ENCODE data around the gene MYB. TPM values are rescaled to one million over a fixed set of nuclear protein-coding genes. Genes with fewer than 3 reads are reported as not detected.

MYB gene
- total and polyA plus RNA-seq, 2 experiments from 2014 or later = 0.21 to 0.51 TPM

GRCh38 chr6:135195522-135195921, 14.4 kb downstream of the MYB start:
- H3K4me1 ChIP-seq (ENCODE audit: low read depth) = no peaks in the 10 kb centered on the region
- no peak overlapping the region for H3K4me3 ChIP-seq
- no peak for DNase-seq (ENCODE audit: low read depth in 1 of 2, low spot score in 1 of 2)
- no peak overlapping the region for H3K27ac ChIP-seq
- H3K9me3 ChIP-seq (ENCODE audit: low read depth) = no peaks in the 10 kb centered on the region
- H3K27me3 ChIP-seq = no peaks in the 10 kb centered on the region
- TF ChIP-seq, protein P1, sequence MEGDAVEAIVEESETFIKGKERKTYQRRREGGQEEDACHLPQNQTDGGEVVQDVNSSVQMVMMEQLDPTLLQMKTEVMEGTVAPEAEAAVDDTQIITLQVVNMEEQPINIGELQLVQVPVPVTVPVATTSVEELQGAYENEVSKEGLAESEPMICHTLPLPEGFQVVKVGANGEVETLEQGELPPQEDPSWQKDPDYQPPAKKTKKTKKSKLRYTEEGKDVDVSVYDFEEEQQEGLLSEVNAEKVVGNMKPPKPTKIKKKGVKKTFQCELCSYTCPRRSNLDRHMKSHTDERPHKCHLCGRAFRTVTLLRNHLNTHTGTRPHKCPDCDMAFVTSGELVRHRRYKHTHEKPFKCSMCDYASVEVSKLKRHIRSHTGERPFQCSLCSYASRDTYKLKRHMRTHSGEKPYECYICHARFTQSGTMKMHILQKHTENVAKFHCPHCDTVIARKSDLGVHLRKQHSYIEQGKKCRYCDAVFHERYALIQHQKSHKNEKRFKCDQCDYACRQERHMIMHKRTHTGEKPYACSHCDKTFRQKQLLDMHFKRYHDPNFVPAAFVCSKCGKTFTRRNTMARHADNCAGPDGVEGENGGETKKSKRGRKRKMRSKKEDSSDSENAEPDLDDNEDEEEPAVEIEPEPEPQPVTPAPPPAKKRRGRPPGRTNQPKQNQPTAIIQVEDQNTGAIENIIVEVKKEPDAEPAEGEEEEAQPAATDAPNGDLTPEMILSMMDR (IDR thresholded peaks at IDR 0.05; ENCODE audit: low read depth, low read length) = no peak
- no peaks in the 10 kb centered on the region for H3K36me3 ChIP-seq

DNA sequence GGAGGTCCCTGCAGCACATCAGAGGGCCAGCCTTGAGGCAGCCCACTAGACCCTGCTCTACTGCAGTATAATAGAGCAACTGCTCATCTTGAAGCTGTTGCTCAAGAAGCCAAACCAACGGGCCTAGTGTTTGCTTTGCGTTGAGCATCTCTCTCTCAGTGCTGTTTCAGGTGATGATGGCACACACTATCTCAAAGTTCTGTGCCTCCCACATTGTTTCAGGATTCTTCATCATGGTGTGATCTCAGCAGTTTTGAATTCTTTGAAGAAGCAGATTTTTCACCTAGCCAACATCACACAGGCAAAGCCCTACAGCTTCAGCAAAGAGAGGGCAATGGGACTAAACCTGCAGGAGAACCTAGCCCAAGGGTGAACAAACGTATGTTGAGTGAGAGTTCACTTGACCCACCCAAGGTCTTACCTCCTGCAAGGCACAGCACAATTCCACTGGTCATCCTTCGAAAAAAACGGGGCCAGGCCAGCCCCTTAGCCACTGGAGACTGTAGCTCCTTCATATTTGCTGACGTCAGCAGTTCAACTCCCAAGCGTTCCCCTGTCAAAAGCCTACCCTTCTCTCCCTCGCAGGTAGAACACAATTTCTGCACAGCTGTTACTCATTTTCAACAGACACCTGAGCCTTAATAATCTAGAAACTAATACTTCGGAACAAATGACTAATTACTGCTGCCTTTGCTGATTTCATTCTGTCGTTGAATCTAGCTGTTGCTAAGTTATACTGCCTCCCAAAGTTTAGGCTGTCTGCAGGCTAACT, 15.8 kb downstream of the MYB start:
- no peaks in the 10 kb centered on the region for H3K27me3 ChIP-seq
- DNase-seq (ENCODE audit: low read depth in 1 of 2, low spot score in 1 of 2) = no peak
- no peak overlapping the region for H3K27ac ChIP-seq
- no peaks in the 10 kb centered on the region for H3K9me3 ChIP-seq (ENCODE audit: low read depth)
- no peaks in the 10 kb centered on the region for H3K4me1 ChIP-seq (ENCODE audit: low read depth)
- H3K4me3 ChIP-seq = no peak overlapping the region
- TF ChIP-seq, protein P1 (IDR thresholded peaks at IDR 0.05; ENCODE audit: low read depth, low read length) = no peak
- H3K36me3 ChIP-seq = no peaks in the 10 kb centered on the region

DNA sequence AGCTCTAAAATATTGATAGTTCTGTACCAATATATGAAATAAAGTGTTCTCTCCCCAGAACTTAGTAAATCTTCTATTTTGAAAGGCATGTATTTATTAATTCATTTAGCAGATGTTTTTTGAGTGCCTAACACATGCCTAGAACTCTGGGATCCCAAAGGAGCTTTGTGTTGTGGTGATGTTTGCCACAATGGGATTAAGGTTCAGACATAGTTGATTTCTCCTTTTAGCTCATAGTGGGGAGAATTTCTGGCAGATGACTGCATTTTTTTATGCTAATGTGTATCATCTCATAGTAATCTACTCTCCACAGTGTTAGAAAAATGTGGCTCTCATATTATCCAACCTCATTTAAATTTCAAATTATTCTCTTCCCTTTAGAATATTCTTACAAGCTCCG, 21.7 kb downstream of the MYB start:
- TF ChIP-seq, protein P1 (IDR thresholded peaks at IDR 0.05; ENCODE audit: low read depth, low read length) = no peak
- H3K27me3 ChIP-seq = no peaks in the 10 kb centered on the region
- H3K9me3 ChIP-seq (ENCODE audit: low read depth) = no peaks in the 10 kb centered on the region
- H3K4me3 ChIP-seq = no peak overlapping the region
- H3K27ac ChIP-seq = no peak overlapping the region
- no peaks in the 10 kb centered on the region for H3K36me3 ChIP-seq
- H3K4me1 ChIP-seq (ENCODE audit: low read depth) = no peaks in the 10 kb centered on the region
- DNase-seq (ENCODE audit: low read depth in 1 of 2, low spot score in 1 of 2) = no peak

DNA sequence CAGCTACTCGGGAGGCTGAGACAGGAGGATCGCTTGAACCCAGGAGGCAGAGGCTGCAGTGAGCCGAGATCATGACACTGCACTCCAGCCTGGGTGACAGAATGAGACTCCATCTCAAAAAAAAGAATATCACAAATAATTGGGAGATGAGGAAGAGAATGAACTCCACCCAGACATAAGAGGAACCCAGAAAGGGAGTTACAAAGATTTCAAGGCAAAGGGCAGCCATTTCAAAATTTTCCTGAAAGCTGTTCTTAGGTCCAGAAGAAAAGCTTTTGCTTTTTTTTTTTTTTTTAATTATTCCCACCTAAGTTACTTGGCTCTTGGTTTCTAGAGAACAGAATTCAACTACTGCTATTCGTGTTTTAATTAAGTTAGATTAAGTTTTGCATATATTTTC, 23.8 kb downstream of the MYB start:
- TF ChIP-seq, protein P1 (IDR thresholded peaks at IDR 0.05; ENCODE audit: low read depth, low read length) = no peak
- no peaks in the 10 kb centered on the region for H3K27me3 ChIP-seq
- H3K36me3 ChIP-seq = no peaks in the 10 kb centered on the region
- no peak for DNase-seq (ENCODE audit: low read depth in 1 of 2, low spot score in 1 of 2)
- no peaks in the 10 kb centered on the region for H3K9me3 ChIP-seq (ENCODE audit: low read depth)
- H3K4me3 ChIP-seq = no peak overlapping the region
- H3K4me1 ChIP-seq (ENCODE audit: low read depth) = no peaks in the 10 kb centered on the region
- no peak overlapping the region for H3K27ac ChIP-seq

DNA sequence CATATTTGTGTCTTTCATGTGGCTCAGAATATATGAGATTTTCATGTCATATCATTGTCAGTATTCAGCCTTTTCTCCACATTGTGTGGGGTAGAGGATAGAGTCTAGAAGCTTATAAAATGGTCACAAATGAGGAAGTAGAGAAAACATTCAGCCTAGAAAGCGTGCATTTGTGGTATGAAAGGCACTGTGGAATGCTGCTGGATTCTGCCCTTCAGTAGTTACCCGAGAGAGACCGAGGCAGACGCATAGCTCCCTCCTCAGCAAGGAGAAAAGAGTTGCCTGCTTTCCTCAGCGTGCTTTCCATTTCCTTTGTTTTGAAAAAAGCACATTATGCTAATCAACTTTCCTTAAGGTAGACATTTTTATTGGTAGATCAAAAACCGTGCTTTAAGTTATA, 28.7 kb downstream of the MYB start:
- H3K4me3 ChIP-seq = no peak overlapping the region
- DNase-seq (ENCODE audit: low read depth in 1 of 2, low spot score in 1 of 2) = no peak
- H3K36me3 ChIP-seq = no peaks in the 10 kb centered on the region
- H3K27ac ChIP-seq = no peak overlapping the region
- H3K9me3 ChIP-seq (ENCODE audit: low read depth) = no peaks in the 10 kb centered on the region
- TF ChIP-seq, protein P1 (IDR thresholded peaks at IDR 0.05; ENCODE audit: low read depth, low read length) = no peak
- H3K27me3 ChIP-seq = no peaks in the 10 kb centered on the region
- no peaks in the 10 kb centered on the region for H3K4me1 ChIP-seq (ENCODE audit: low read depth)
